ENCODE measurements around the gene PTN.

- TF ChIP-seq POLR2A (IDR thresholded peaks at IDR 0.05) (no peak), CTCF (IDR thresholded peaks at IDR 0.05) (no peak), POLR2AphosphoS5 (IDR thresholded peaks at IDR 0.05) (no peak)
These were observed 46.5 kb upstream of the PTN start for GRCh38 chr7:137390076-137390475.

Data from breast epithelium (tissue), 3 donors.